Naive thymus-derived CD4-positive, alpha-beta T cell (primary cell): ENCODE measurements around the gene LRRK1. TPM values are rescaled to one million over a fixed set of nuclear protein-coding genes. Genes with fewer than 3 reads are reported as not detected.

Source experiments
- ATAC-seq: fragments of 150-1000 bp; cut with Tn5 transposase; 2 replicates; pipeline ENCODE4 v1.10.0; 2021; ENCODE audit warnings: mild to moderate bottlenecking, moderate library complexity
- CTCF ChIA-PET: fragments of 350-600 bp; sonication (Branson Sonifier 250); formaldehyde crosslinking; loops from one replicate; lab custom pipeline; 2021; ENCODE audit warnings: antibody characterized with exemption; lab: Charles Lee
- POLR2A ChIA-PET: fragments of 350-600 bp; sonication (Branson Sonifier 250); formaldehyde crosslinking; loops from one replicate; lab custom pipeline; 2021; ENCODE audit warnings: antibody characterized with exemption, inconsistent platforms; lab: Charles Lee
- DNase-seq, 9 donors: peaks; one replicate each; pipeline versions ENCODE4 v3.0.0 to v3.0.0-alpha.2; 2020 to 2022; ENCODE audit warnings: mixed read lengths in 1 of 9
- H3K27ac ChIP-seq: one replicate; pipeline ENCODE4 v1.7.0; 2013; ENCODE audit warnings: mild to moderate bottlenecking, low read depth, low read length, moderate library complexity
- H3K27me3 ChIP-seq, 2 donors: one replicate each; pipeline ENCODE4 v1.7.0; 2013; ENCODE audit warnings: low read length in 2 of 2, mild to moderate bottlenecking in 2 of 2, moderate library complexity in 2 of 2; ENCODE audit not compliant: control insufficient read depth in 2 of 2, insufficient read depth in 2 of 2
- H3K36me3 ChIP-seq, 3 experiments: 1 replicate in 2 of 3; 2 replicates in 1 of 3; pipeline ENCODE4 v1.7.0; 2013; ENCODE audit warnings: low read length in 3 of 3, mild to moderate bottlenecking in 3 of 3, moderate library complexity in 1 of 3; ENCODE audit not compliant: insufficient read depth in 3 of 3, control insufficient read depth in 2 of 3
- H3K4me1 ChIP-seq, 2 donors: one replicate each; pipeline ENCODE4 v1.7.0; 2013; ENCODE audit warnings: low read length in 2 of 2, mild to moderate bottlenecking in 2 of 2, moderate library complexity in 1 of 2; ENCODE audit not compliant: control insufficient read depth in 2 of 2, insufficient read depth in 2 of 2
- H3K4me3 ChIP-seq: 2 replicates; pipeline ENCODE4 v1.7.0; 2013; ENCODE audit warnings: mild to moderate bottlenecking, low read length
- H3K9me3 ChIP-seq, 3 experiments: 1 replicate in 2 of 3; 2 replicates in 1 of 3; pipeline ENCODE4 v1.7.0; 2013; ENCODE audit warnings: low read length in 3 of 3; ENCODE audit not compliant: control insufficient read depth in 2 of 3
- H3K27ac Mint-ChIP-seq, 9 donors: one replicate each; pipeline ENCODE4 v1.8.0; 2020 to 2022; ENCODE audit warnings: mixed read lengths in 9 of 9, mild to moderate bottlenecking in 8 of 9, moderate library complexity in 5 of 9, inconsistent platforms in 2 of 9
- H3K27me3 Mint-ChIP-seq, 5 donors: one replicate each; pipeline ENCODE4 v1.8.0; 2021 to 2022; ENCODE audit warnings: mixed read lengths in 5 of 5, mild to moderate bottlenecking in 1 of 5
- H3K36me3 Mint-ChIP-seq, 5 donors: one replicate each; pipeline ENCODE4 v1.8.0; 2020 to 2022; ENCODE audit warnings: mixed read lengths in 5 of 5, mild to moderate bottlenecking in 3 of 5, inconsistent platforms in 1 of 5
- H3K4me1 Mint-ChIP-seq, 7 donors: one replicate each; pipeline ENCODE4 v1.8.0; 2020 to 2022; ENCODE audit warnings: mixed read lengths in 7 of 7, mild to moderate bottlenecking in 3 of 7, inconsistent platforms in 1 of 7
- H3K4me3 Mint-ChIP-seq, 10 donors: one replicate each; pipeline ENCODE4 v1.8.0; 2020 to 2022; ENCODE audit warnings: mild to moderate bottlenecking in 10 of 10, mixed read lengths in 10 of 10, moderate library complexity in 6 of 10, inconsistent platforms in 2 of 10
- H3K9me3 Mint-ChIP-seq, 11 donors: one replicate each; pipeline ENCODE4 v1.8.0; 2020 to 2022; ENCODE audit warnings: mixed read lengths in 11 of 11, mild to moderate bottlenecking in 4 of 11, inconsistent platforms in 1 of 11, moderate library complexity in 1 of 11
- intact Hi-C, 2 donors: fragments of 100-400 bp; cut with micrococcal nuclease; formaldehyde crosslinking; loops; one replicate each; pipeline ENCODE4 v1.15.1; 2023
- polyA plus RNA-seq, 2 donors: library from polyadenylated mRNA; unstranded; fragments of 300-500 nt; fragmentation: Illumina TruSeq; gene quantifications; one replicate each; pipeline ENCODE4 v1.2.3, GENCODE V29; 2021
- total RNA-seq, 6 experiments: library from RNA in 5 of 6; stranded (reverse) in 5 of 6; gene quantifications; 1 replicate in 5 of 6; 2 replicates in 1 of 6; pipeline ENCODE4 v1.2.3 and lab custom pipeline; 2021 to 2026

Gene LRRK1
- total and polyA plus RNA-seq, 7 experiments from 2014 or later = 0.54 to 15.1 (median 0.60) TPM; not detected in 2

DNA sequence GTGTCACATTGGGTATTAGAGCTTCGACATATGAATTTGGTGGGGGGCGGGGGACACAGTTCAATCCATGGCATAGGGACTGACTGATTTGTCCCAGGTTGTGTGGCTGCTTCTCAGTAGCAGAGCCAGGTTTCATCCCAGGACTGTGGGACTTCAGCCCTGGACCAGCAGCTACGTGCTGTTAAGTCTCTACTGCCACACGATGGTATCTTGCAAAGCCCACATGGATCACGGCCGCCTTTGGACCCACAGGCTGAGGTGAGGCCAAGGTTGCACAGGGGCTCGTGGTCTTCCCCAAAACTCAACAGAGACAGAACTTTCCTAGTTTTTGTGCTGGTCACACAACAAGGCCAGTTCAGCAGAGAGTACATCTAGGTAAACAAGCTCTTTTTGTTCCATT lies 97.4 kb downstream of the LRRK1 start:
- no peak for ATAC-seq
- no peak for DNase-seq
- Mint-ChIP-seq H3K4me1 (peaks cover 0 to 3% (median 0%) of the 10 kb centered on the region in 7 donors), H3K27me3 (no peaks in the 10 kb centered on the region), H3K27ac (no peak overlapping the region), H3K9me3 (peaks cover 0 to 1% (median 0%) of the 10 kb centered on the region in 11 donors), H3K36me3 (no peaks in the 10 kb centered on the region), H3K4me3 (no peak overlapping the region)
- no peak overlapping the region for H3K4me3 ChIP-seq
- no peaks in the 10 kb centered on the region for H3K27me3 ChIP-seq
- ChIA-PET POLR2A (no interaction called here), CTCF (interaction anchor here (0.7 to 2.4 kb wide), 4 partner anchors 9 to 241 kb away, joined by 3 to 24 read pairs (median 8); no protein-coding TSS in a partner anchor)
- intact Hi-C loops = loop anchor here in 1 of 2 donors (5.0 kb wide), 1 partner anchor 261 kb away; the partner anchor contains the start of gene SELENOS
- H3K36me3 ChIP-seq = no peaks in the 10 kb centered on the region
- no peaks in the 10 kb centered on the region for H3K4me1 ChIP-seq
- no peak overlapping the region for H3K27ac ChIP-seq
- no peaks in the 10 kb centered on the region for H3K9me3 ChIP-seq

DNA sequence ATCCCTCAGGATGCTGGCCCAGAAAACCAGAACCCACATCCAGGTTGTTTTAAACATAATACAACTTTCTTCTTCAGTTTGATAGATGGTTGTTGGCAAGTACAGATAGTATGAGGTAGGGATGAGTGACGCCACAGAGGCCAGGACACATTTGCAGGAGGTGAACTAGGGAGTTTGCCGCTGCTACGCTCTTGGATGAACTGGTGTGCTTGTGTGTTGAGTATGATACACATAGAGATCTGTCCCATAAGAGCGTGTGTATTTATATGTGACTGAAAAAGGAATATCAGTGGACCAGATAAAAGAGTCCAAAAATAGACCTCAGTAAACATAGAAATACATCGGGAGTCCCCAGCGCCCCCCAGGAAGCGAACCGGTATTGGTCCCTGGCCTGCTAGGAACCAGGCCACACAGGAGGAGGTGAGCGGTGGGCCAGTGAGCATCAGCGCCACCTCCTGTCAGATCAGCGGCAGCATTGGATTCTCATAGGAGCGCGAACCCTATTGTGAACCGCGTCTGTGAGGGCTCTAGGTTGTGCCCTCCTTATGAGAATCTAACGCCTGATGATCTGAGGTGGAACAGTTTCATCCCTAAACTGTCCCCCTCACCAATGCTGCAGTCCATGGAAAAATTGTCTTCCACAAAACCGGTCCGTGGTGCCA lies 98.1 kb downstream of the LRRK1 start:
- Histone ChIP-seq H3K9me3 (no peaks in the 10 kb centered on the region), H3K4me1 (no peaks in the 10 kb centered on the region), H3K36me3 (no peaks in the 10 kb centered on the region), H3K27me3 (no peaks in the 10 kb centered on the region), H3K4me3 (no peak overlapping the region), H3K27ac (no peak overlapping the region)
- Mint-ChIP-seq H3K27ac (no peak overlapping the region), H3K27me3 (no peaks in the 10 kb centered on the region), H3K4me3 (no peak overlapping the region), H3K4me1 (peaks cover 0 to 3% (median 0%) of the 10 kb centered on the region in 7 donors), H3K36me3 (no peaks in the 10 kb centered on the region), H3K9me3 (peaks cover 0 to 1% (median 0%) of the 10 kb centered on the region in 11 donors)
- POLR2A ChIA-PET = no interaction called here
- DNase-seq = no peak
- no peak for ATAC-seq
- CTCF ChIA-PET = interaction anchor here (1.4 to 2.4 kb wide), 2 partner anchors 10 to 241 kb away, joined by 11 to 24 read pairs; no protein-coding TSS in a partner anchor
- intact Hi-C loops = loop anchor here in 1 of 2 donors (5.0 kb wide), 1 partner anchor 260 kb away; the partner anchor contains the start of gene SELENOS

GRCh38 chr15:101018016-101018415 lies 98.9 kb downstream of the LRRK1 start:
- no peak overlapping the region for H3K4me3 Mint-ChIP-seq
- Histone ChIP-seq H3K4me1 (no peaks in the 10 kb centered on the region), H3K27me3 (no peaks in the 10 kb centered on the region), H3K4me3 (no peak overlapping the region), H3K9me3 (no peaks in the 10 kb centered on the region), H3K36me3 (no peaks in the 10 kb centered on the region), H3K27ac (no peak overlapping the region)
- ChIA-PET POLR2A (no interaction called here), CTCF (no interaction called here)
- H3K4me1 Mint-ChIP-seq = peaks cover 0 to 3% (median 0%) of the 10 kb centered on the region in 7 donors
- no peak overlapping the region for H3K27ac Mint-ChIP-seq
- peaks cover 0 to 1% (median 0%) of the 10 kb centered on the region in 11 donors for H3K9me3 Mint-ChIP-seq
- no peaks in the 10 kb centered on the region for H3K27me3 Mint-ChIP-seq
- intact Hi-C loops = loop anchor here in 1 of 2 donors (5.0 kb wide), 1 partner anchor 259 kb away; the partner anchor contains the start of gene SELENOS
- ATAC-seq (no peak), DNase-seq (no peak)
- H3K36me3 Mint-ChIP-seq = no peaks in the 10 kb centered on the region

- Mint-ChIP-seq H3K27ac (no peak overlapping the region), H3K4me3 (no peak overlapping the region), H3K27me3 (no peaks in the 10 kb centered on the region), H3K4me1 (peaks cover 0 to 3% (median 0%) of the 10 kb centered on the region in 7 donors), H3K36me3 (no peaks in the 10 kb centered on the region), H3K9me3 (peaks cover 0 to 1% (median 0%) of the 10 kb centered on the region in 11 donors)
- POLR2A ChIA-PET = no interaction called here
- H3K4me1 ChIP-seq = no peaks in the 10 kb centered on the region
- no peak overlapping the region for H3K27ac ChIP-seq
- no peaks in the 10 kb centered on the region for H3K9me3 ChIP-seq
- intact Hi-C loops = loop anchor here in 1 of 2 donors (5.0 kb wide), 1 partner anchor 259 kb away; the partner anchor contains the start of gene SELENOS
- no peak for DNase-seq
- CTCF ChIA-PET = interaction anchor here (0.7 to 0.9 kb wide), 2 partner anchors 224 to 240 kb away, joined by 3 to 5 read pairs; no protein-coding TSS in a partner anchor
- ATAC-seq = no peak
- no peak overlapping the region for H3K4me3 ChIP-seq
- H3K36me3 ChIP-seq = no peaks in the 10 kb centered on the region
- no peaks in the 10 kb centered on the region for H3K27me3 ChIP-seq
Observed at GRCh38 chr15:101018450-101018849, 99.3 kb downstream of the LRRK1 start.

DNA sequence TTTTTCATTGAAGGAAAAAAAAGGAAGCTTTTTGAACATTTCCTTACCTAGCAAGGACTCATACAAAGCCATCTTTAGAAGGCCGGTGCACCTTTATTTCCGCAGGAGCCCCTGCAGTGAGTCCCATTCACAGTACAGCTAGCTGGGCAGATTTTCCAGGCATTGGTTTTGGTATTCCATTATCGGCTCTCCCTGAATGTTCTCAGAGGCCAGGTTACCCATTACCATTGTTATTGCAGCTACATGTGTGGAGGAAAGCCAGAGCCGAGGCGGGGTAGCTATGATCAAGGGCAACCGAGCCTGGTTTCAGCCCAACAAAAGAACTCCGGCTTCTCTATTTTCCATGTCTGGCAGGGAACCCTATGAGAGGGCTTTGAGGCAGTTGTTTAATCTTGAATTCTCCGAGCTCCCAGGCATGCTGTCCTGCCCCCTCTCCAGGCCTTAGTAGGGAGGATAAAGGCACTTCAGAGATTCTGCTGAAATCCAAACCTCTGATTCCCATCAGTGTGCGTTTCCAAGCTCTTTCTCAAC lies 100.3 kb downstream of the LRRK1 start:
- H3K36me3 ChIP-seq = no peaks in the 10 kb centered on the region
- Mint-ChIP-seq H3K4me3 (no peak overlapping the region), H3K36me3 (no peaks in the 10 kb centered on the region), H3K9me3 (no peaks in the 10 kb centered on the region), H3K27ac (no peak overlapping the region), H3K27me3 (no peaks in the 10 kb centered on the region), H3K4me1 (peaks cover 0 to 3% (median 0%) of the 10 kb centered on the region in 7 donors)
- H3K27ac ChIP-seq = no peak overlapping the region
- CTCF ChIA-PET = interaction anchor here (1.4 kb wide), 1 partner anchor 10 kb away, joined by 3 read pairs; no protein-coding TSS in a partner anchor
- DNase-seq (no peak), ATAC-seq (no peak)
- no peaks in the 10 kb centered on the region for H3K9me3 ChIP-seq
- H3K27me3 ChIP-seq = no peaks in the 10 kb centered on the region
- H3K4me1 ChIP-seq = no peaks in the 10 kb centered on the region
- intact Hi-C loops = loop anchor here in 1 of 2 donors (5.0 kb wide), 1 partner anchor 258 kb away; the partner anchor contains the start of gene SELENOS
- POLR2A ChIA-PET = no interaction called here
- H3K4me3 ChIP-seq = no peak overlapping the region

- intact Hi-C loops = no loop called here
- H3K27me3 Mint-ChIP-seq = no peaks in the 10 kb centered on the region
- CTCF ChIA-PET = interaction anchor here (1.0 to 1.5 kb wide), 3 partner anchors 9 to 13 kb away, joined by 3 to 7 read pairs (median 3); no protein-coding TSS in a partner anchor
- Histone ChIP-seq H3K4me1 (no peaks in the 10 kb centered on the region), H3K4me3 (no peak overlapping the region), H3K9me3 (no peaks in the 10 kb centered on the region), H3K27me3 (no peaks in the 10 kb centered on the region), H3K36me3 (no peaks in the 10 kb centered on the region), H3K27ac (no peak overlapping the region)
- no peak overlapping the region for H3K27ac Mint-ChIP-seq
- POLR2A ChIA-PET = no interaction called here
- ATAC-seq (no peak), DNase-seq (no peak)
- H3K9me3 Mint-ChIP-seq = peaks cover 0 to 2% (median 0%) of the 10 kb centered on the region in 11 donors
- H3K4me1 Mint-ChIP-seq = peaks cover 0 to under 1% (median 0%) of the 10 kb centered on the region in 7 donors
- H3K36me3 Mint-ChIP-seq = no peaks in the 10 kb centered on the region
- H3K4me3 Mint-ChIP-seq = no peak overlapping the region
Observed at GRCh38 chr15:101020451-101020850, 101.3 kb downstream of the LRRK1 start.
